ENCODE data around the gene GLS. TPM values are rescaled to one million over a fixed set of nuclear protein-coding genes. Genes with fewer than 3 reads are reported as not detected.
A peak's percentile ranks its signal among the peaks of the same experiment; 100 is the strongest.
"Not testable (repeated sequence)": the region's sequence is repeated elsewhere in the genome, so short reads cannot be mapped to it uniquely, and the experiment has no call there.

The GLS gene
- polyA plus RNA-seq, 3 donors from 2014 or later: 20.5 to 37.8 (median 29.7) TPM

GRCh38 chr2:190844700-190845401, 35.8 kb upstream of the GLS start:
- Mint-ChIP-seq H3K4me3 (no peak overlapping the region), H3K27ac (no peak overlapping the region), H3K36me3 (peaks cover 0 to 16% (median 10%) of the 10 kb centered on the region in 3 donors), H3K9me3 (no peaks in the 10 kb centered on the region), H3K27me3 (ENCODE audit: low read depth in 3 of 3) (no peaks in the 10 kb centered on the region), H3K4me1 (no peaks in the 10 kb centered on the region)
- no peak for DNase-seq

GRCh38 chr2:190846746-190847145, 33.9 kb upstream of the GLS start:
- DNase-seq: no peak
- no peaks in the 10 kb centered on the region for H3K9me3 Mint-ChIP-seq
- H3K27me3 Mint-ChIP-seq (ENCODE audit: low read depth in 3 of 3): no peaks in the 10 kb centered on the region
- no peak overlapping the region for H3K27ac Mint-ChIP-seq
- H3K4me1 Mint-ChIP-seq: no peaks in the 10 kb centered on the region
- H3K4me3 Mint-ChIP-seq: no peak overlapping the region
- peaks cover 0 to 9% (median 5%) of the 10 kb centered on the region in 3 donors for H3K36me3 Mint-ChIP-seq

GRCh38 chr2:190847504-190848081, 33.0 kb upstream of the GLS start:
- H3K4me3 Mint-ChIP-seq: no peak overlapping the region
- no peak overlapping the region for H3K27ac Mint-ChIP-seq
- H3K9me3 Mint-ChIP-seq: no peaks in the 10 kb centered on the region
- DNase-seq: no peak
- H3K36me3 Mint-ChIP-seq: peaks cover 0 to under 1% (median 0%) of the 10 kb centered on the region in 3 donors
- H3K27me3 Mint-ChIP-seq (ENCODE audit: low read depth in 3 of 3): no peaks in the 10 kb centered on the region
- H3K4me1 Mint-ChIP-seq: no peaks in the 10 kb centered on the region

- Mint-ChIP-seq H3K27me3 (ENCODE audit: low read depth in 3 of 3) (peaks cover 0 to 2% (median 0%) of the 10 kb centered on the region in 3 donors), H3K9me3 (no peaks in the 10 kb centered on the region), H3K36me3 (no peaks in the 10 kb centered on the region), H3K4me3 (no peak overlapping the region), H3K27ac (no peak overlapping the region), H3K4me1 (no peaks in the 10 kb centered on the region)
- DNase-seq: no peak
These were observed 30.8 kb upstream of the GLS start for GRCh38 chr2:190849774-190850173.

DNA sequence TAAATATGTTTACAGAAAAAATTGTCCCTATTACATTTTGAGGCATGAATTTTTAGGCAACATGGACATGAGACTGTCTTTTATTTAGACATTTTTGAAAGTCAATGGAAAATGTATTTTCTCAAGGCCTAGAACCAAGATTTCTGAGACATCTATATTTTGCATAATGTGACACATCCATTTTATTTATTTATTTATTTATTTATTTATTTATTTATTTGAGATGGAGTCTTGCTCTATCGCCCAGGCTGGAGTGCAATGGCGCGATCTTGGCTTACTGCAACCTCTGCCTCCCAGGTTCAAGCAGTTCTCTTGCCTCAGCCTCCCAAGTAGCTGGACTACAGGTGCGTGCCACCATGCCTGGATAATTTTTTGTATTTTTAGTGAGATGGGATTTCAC, 27.6 kb upstream of the GLS start:
- DNase-seq; H3K9me3 Mint-ChIP-seq; H3K36me3 Mint-ChIP-seq; H3K4me1 Mint-ChIP-seq; H3K27me3 Mint-ChIP-seq (ENCODE audit: low read depth in 3 of 3); H3K27ac Mint-ChIP-seq; H3K4me3 Mint-ChIP-seq: not testable (repeated sequence)

GRCh38 chr2:190853531-190854383, 26.9 kb upstream of the GLS start:
- Mint-ChIP-seq H3K4me3 (no peak overlapping the region), H3K36me3 (no peaks in the 10 kb centered on the region), H3K27me3 (ENCODE audit: low read depth in 3 of 3) (peaks cover 0 to 2% (median 0%) of the 10 kb centered on the region in 3 donors), H3K4me1 (no peaks in the 10 kb centered on the region), H3K27ac (no peak overlapping the region), H3K9me3 (no peaks in the 10 kb centered on the region)
- no peak for DNase-seq

DNA sequence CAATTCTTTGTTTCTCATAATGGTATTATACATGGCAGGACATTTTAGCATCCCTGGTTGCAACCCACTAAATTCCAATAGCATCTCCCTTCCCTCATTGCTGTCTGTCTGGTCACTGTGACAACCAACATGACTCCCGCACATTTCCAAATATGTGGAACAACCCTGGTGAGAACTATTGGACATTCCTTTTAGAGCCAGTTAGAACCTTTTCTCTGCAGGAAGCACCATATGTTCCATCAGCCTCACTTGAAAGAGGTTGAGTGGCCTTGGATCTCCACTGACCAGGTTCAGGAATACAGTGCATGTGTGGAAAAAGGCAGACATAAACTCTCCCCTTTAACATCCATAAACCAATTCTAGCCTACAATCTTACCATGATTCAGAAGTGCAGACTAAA, 25.9 kb upstream of the GLS start:
- Mint-ChIP-seq H3K36me3 (peaks cover 0 to 5% (median 4%) of the 10 kb centered on the region in 3 donors), H3K4me3 (no peak overlapping the region)

GRCh38 chr2:190855245-190855644, 25.4 kb upstream of the GLS start:
- H3K36me3 Mint-ChIP-seq: peaks cover 0 to 5% (median 4%) of the 10 kb centered on the region in 3 donors
- H3K27ac Mint-ChIP-seq: no peak overlapping the region
- no peaks in the 10 kb centered on the region for H3K9me3 Mint-ChIP-seq
- peaks cover 0 to 3% (median 0%) of the 10 kb centered on the region in 3 donors for H3K27me3 Mint-ChIP-seq (ENCODE audit: low read depth in 3 of 3)
- no peak for DNase-seq
- H3K4me1 Mint-ChIP-seq: no peaks in the 10 kb centered on the region
- H3K4me3 Mint-ChIP-seq: no peak overlapping the region

More for the DNA sequence above, 25.9 kb upstream of the GLS start:
- no peaks in the 10 kb centered on the region for H3K4me1 Mint-ChIP-seq
- H3K9me3 Mint-ChIP-seq: no peaks in the 10 kb centered on the region
- peaks cover 0 to 2% (median 0%) of the 10 kb centered on the region in 3 donors for H3K27me3 Mint-ChIP-seq (ENCODE audit: low read depth in 3 of 3)
- no peak overlapping the region for H3K27ac Mint-ChIP-seq
- DNase-seq: no peak

GRCh38 chr2:190856985-190857384, 23.6 kb upstream of the GLS start:
- Mint-ChIP-seq H3K4me1 (no peaks in the 10 kb centered on the region), H3K4me3 (no peak overlapping the region), H3K27me3 (ENCODE audit: low read depth in 3 of 3) (peaks cover 0 to 4% (median 0%) of the 10 kb centered on the region in 3 donors), H3K27ac (no peak overlapping the region), H3K36me3 (peaks cover under 1 to 12% (median 6%) of the 10 kb centered on the region in 3 donors), H3K9me3 (no peaks in the 10 kb centered on the region)
- no peak for DNase-seq

GRCh38 chr2:190858817-190859216, 21.8 kb upstream of the GLS start:
- Mint-ChIP-seq H3K9me3 (no peaks in the 10 kb centered on the region), H3K4me1 (peaks cover 0 to 13% of the 10 kb centered on the region in 2 donors), H3K27me3 (ENCODE audit: low read depth in 3 of 3) (peaks cover 0 to 2% (median 0%) of the 10 kb centered on the region in 3 donors), H3K4me3 (no peak overlapping the region), H3K27ac (peak overlapping the region in 1 of 6 donors; percentile 61), H3K36me3 (peaks cover 7 to 12% (median 10%) of the 10 kb centered on the region in 3 donors)
- DNase-seq: no peak

DNA sequence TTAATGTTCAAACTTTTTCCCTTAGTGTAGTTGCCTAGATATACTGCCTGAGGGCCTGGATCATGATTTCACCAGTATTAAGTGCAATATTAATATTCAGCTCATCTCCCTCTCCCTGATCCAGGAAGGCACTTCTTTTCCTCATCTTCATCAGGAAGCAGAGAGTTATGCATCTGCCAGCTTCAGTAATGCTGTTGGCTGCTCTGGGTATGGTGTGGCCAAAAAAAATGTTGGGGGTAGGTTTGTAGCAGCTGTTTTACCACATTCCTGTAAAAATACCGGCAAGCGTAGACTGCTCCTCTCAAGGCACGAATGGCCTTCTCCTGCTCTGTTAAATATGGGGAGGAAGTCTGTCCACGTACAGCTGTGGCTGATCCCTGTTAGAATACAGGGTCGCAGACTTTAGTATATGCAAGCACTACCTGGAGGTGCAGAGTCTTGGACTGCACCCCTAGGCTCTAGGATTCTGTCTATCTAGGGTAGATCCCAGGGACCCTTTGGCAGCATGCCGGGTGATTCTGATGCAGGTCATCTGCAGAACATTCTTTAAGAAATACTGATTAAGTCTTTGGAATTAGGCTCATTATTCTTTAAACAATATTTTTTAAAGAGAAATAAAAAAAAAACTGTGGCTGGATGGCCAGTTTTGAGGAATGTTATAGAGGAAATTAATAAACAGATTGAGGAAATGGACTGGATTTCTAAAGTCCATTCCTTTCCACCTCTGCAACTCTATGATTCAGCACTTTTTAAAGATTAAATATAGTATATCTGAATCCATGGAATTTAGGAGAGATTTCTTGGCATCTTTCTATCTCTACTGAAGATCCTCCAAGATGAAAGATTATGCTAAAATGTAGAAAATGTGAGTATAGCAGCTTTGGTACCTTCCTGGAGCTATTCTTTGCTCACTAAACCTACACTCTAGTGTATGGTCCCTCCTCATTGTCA, 21.0 kb upstream of the GLS start:
- Mint-ChIP-seq H3K27ac (no peak overlapping the region), H3K4me3 (no peak overlapping the region), H3K9me3 (no peaks in the 10 kb centered on the region), H3K27me3 (ENCODE audit: low read depth in 3 of 3) (peaks cover 0 to 2% (median 0%) of the 10 kb centered on the region in 3 donors), H3K4me1 (peaks cover 0 to 16% of the 10 kb centered on the region in 2 donors), H3K36me3 (peaks cover 7 to 12% (median 10%) of the 10 kb centered on the region in 3 donors)
- no peak for DNase-seq

- Mint-ChIP-seq H3K27ac (no peak overlapping the region), H3K4me3 (no peak overlapping the region)
These were observed 19.5 kb upstream of the GLS start for GRCh38 chr2:190860985-190861680.

More at GRCh38 chr2:190860985-190861680, 19.5 kb upstream of the GLS start:
- peaks cover 0 to 16% of the 10 kb centered on the region in 2 donors for H3K4me1 Mint-ChIP-seq
- H3K36me3 Mint-ChIP-seq: peaks cover 10 to 22% (median 17%) of the 10 kb centered on the region in 3 donors
- no peak for DNase-seq
- H3K27me3 Mint-ChIP-seq (ENCODE audit: low read depth in 3 of 3): peaks cover 0 to 2% (median 0%) of the 10 kb centered on the region in 3 donors
- peaks cover 0 to 2% (median 0%) of the 10 kb centered on the region in 6 donors for H3K9me3 Mint-ChIP-seq

Measured in immature natural killer cell (primary cell).